NCI-H345 treated with DMSO at 0.1 percent for 48 hours (cell line): ENCODE data around the gene SLC38A1.
A peak's percentile ranks its signal among the peaks of the same experiment; 100 is the strongest.
"Not testable (repeated sequence)": the region's sequence is repeated elsewhere in the genome, so short reads cannot be mapped to it uniquely, and the experiment has no call there.

Experiments used
- DNase-seq: peaks from one replicate; lab custom pipeline; 2025; ENCODE audit not compliant: unreplicated experiment; lab: John Stamatoyannopoulos, UW

SLC38A1 gene

GRCh38 chr12:46268583-46269428 is at the start of gene SLC38A1:
TSS of gene SLC38A1 (minus strand) at chr12:46269043. CDS start at chr12:46239800, 29,243 bp downstream.
- no peak for DNase-seq

GRCh38 chr12:46318037-46318436 is 49.2 kb upstream of the SLC38A1 start:
- DNase-seq: no peak

- no peak for DNase-seq
Measured at GRCh38 chr12:46304070-46304469, 35.2 kb upstream of the SLC38A1 start.

- DNase-seq: no peak
Measured at GRCh38 chr12:46303039-46303666, 34.3 kb upstream of the SLC38A1 start.

- DNase-seq: peak; percentile 0
Measured at GRCh38 chr12:46300910-46301309, 32.1 kb upstream of the SLC38A1 start.

GRCh38 chr12:46299851-46300250 is 31.0 kb upstream of the SLC38A1 start:
- peak; percentile 44 for DNase-seq

GRCh38 chr12:46298261-46298660 is 29.4 kb upstream of the SLC38A1 start:
- DNase-seq: no peak

GRCh38 chr12:46296822-46297221 is 28.0 kb upstream of the SLC38A1 start:
- no peak for DNase-seq

GRCh38 chr12:46292754-46293402 is 24.0 kb upstream of the SLC38A1 start:
- no peak for DNase-seq

GRCh38 chr12:46291953-46292352 is 23.1 kb upstream of the SLC38A1 start:
- not testable (repeated sequence) for DNase-seq

- not testable (repeated sequence) for DNase-seq
Measured at GRCh38 chr12:46285177-46285576, 16.3 kb upstream of the SLC38A1 start.

GRCh38 chr12:46282829-46283228 is 14.0 kb upstream of the SLC38A1 start:
- DNase-seq: no peak

GRCh38 chr12:46276756-46277155 is 7.9 kb upstream of the SLC38A1 start:
- no peak for DNase-seq

GRCh38 chr12:46271863-46272262 is 3.0 kb upstream of the SLC38A1 start:
- no peak for DNase-seq

GRCh38 chr12:46269429-46270241 is 792 bp upstream of the SLC38A1 start:
- DNase-seq: no peak

- DNase-seq: no peak
Measured at GRCh38 chr12:46267825-46268582, 839 bp downstream of the SLC38A1 start.

- DNase-seq: no peak
Measured at GRCh38 chr12:46267575-46267824, 1.3 kb downstream of the SLC38A1 start.

- DNase-seq: no peak
Measured at GRCh38 chr12:46266869-46267574, 1.8 kb downstream of the SLC38A1 start.

- DNase-seq: no peak
Measured at GRCh38 chr12:46266382-46266791, 2.5 kb downstream of the SLC38A1 start.

GRCh38 chr12:46265734-46266133 is 3.1 kb downstream of the SLC38A1 start:
- no peak for DNase-seq
